ENCODE measurements around the gene DVL2.

Gene DVL2

GRCh38 chr17:7220593-7221277 is 13.6 kb downstream of the DVL2 start:
- Histone ChIP-seq H3K79me2 (ENCODE audit: control insufficient read depth, low read length) (peaks cover 23% of the 10 kb centered on the region), H3K27ac (ENCODE audit: low read depth, low read length) (peak overlapping the region; percentile 43), H3K4me3 (ENCODE audit: low read length) (peak overlapping the region; percentile 73), H3K36me3 (ENCODE audit: control insufficient read depth, low read length) (peaks cover 48% of the 10 kb centered on the region), H4K20me1 (ENCODE audit: control insufficient read depth, insufficient read depth, low read depth, low read length) (peaks cover 5% of the 10 kb centered on the region; the same call in 1 of the 2 replicates), H3K4me2 (ENCODE audit: low read length) (peak overlapping the region; percentile 82), H3K27me3 (ENCODE audit: control insufficient read depth, low read length) (no peaks in the 10 kb centered on the region), H3K4me1 (ENCODE audit: control insufficient read depth, low read length) (peaks cover 50% of the 10 kb centered on the region), H3F3A (ENCODE audit: control insufficient read depth, insufficient read depth) (peaks cover 17% of the 10 kb centered on the region), H3K9me2 (replicated peaks; ENCODE audit: control insufficient read depth, low read length) (no peaks in the 10 kb centered on the region), H3K9me3 (ENCODE audit: control insufficient read depth, insufficient read depth, low read length) (no peaks in the 10 kb centered on the region)
- TF ChIP-seq EZH2phosphoT487 (IDR thresholded peaks at IDR 0.05; ENCODE audit: borderline replicate concordance, low read length) (no peak), CTCF (IDR thresholded peaks at IDR 0.05; ENCODE audit: low read depth, low read length, poor library complexity, severe bottlenecking) (peak; percentile 58)

- Histone ChIP-seq H3F3A (ENCODE audit: control insufficient read depth, insufficient read depth) (peaks cover 17% of the 10 kb centered on the region), H3K9me3 (ENCODE audit: control insufficient read depth, insufficient read depth, low read length) (no peaks in the 10 kb centered on the region), H3K27ac (ENCODE audit: low read depth, low read length) (peak within 1 kb of the TSS; percentile 43), H3K4me3 (ENCODE audit: low read length) (peak within 1 kb of the TSS; percentile 73), H3K9me2 (replicated peaks; ENCODE audit: control insufficient read depth, low read length) (no peaks in the 10 kb centered on the region), H3K36me3 (ENCODE audit: control insufficient read depth, low read length) (peaks cover 42% of the 10 kb centered on the region), H3K79me2 (ENCODE audit: control insufficient read depth, low read length) (peaks cover 26% of the 10 kb centered on the region), H3K4me1 (ENCODE audit: control insufficient read depth, low read length) (peaks cover 56% of the 10 kb centered on the region), H3K27me3 (ENCODE audit: control insufficient read depth, low read length) (no peaks in the 10 kb centered on the region), H3K4me2 (ENCODE audit: low read length) (peak within 1 kb of the TSS; percentile 82), H4K20me1 (ENCODE audit: control insufficient read depth, insufficient read depth, low read depth, low read length) (peaks cover 5% of the 10 kb centered on the region; the same call in 1 of the 2 replicates)
- no peak for TF ChIP-seq CTCF (IDR thresholded peaks at IDR 0.05; ENCODE audit: low read depth, low read length, poor library complexity, severe bottlenecking)
- TF ChIP-seq EZH2phosphoT487 (IDR thresholded peaks at IDR 0.05; ENCODE audit: borderline replicate concordance, low read length) = no peak
Measured at GRCh38 chr17:7219812-7220592, 14.3 kb downstream of the DVL2 start, which contains the start of the genes ACADVL and DLG4. TSS of gene ACADVL (plus strand) at chr17:7219938. CDS start at chr17:7219985, 47 bp downstream. TSS of gene DLG4 (minus strand) at chr17:7219836.

- peaks cover 5% of the 10 kb centered on the region; the same call in 1 of the 2 replicates for H4K20me1 ChIP-seq (ENCODE audit: control insufficient read depth, insufficient read depth, low read depth, low read length)
- peaks cover 26% of the 10 kb centered on the region for H3K79me2 ChIP-seq (ENCODE audit: control insufficient read depth, low read length)
- no peaks in the 10 kb centered on the region for H3K27me3 ChIP-seq (ENCODE audit: control insufficient read depth, low read length)
- no peaks in the 10 kb centered on the region for H3K9me3 ChIP-seq (ENCODE audit: control insufficient read depth, insufficient read depth, low read length)
- peak overlapping the region; percentile 73 for H3K4me3 ChIP-seq (ENCODE audit: low read length)
- peaks cover 37% of the 10 kb centered on the region for H3K36me3 ChIP-seq (ENCODE audit: control insufficient read depth, low read length)
- peaks cover 17% of the 10 kb centered on the region for H3F3A ChIP-seq (ENCODE audit: control insufficient read depth, insufficient read depth)
- peaks cover 61% of the 10 kb centered on the region for H3K4me1 ChIP-seq (ENCODE audit: control insufficient read depth, low read length)
- peak overlapping the region; percentile 43 for H3K27ac ChIP-seq (ENCODE audit: low read depth, low read length)
- no peaks in the 10 kb centered on the region for H3K9me2 ChIP-seq (replicated peaks; ENCODE audit: control insufficient read depth, low read length)
- H3K4me2 ChIP-seq (ENCODE audit: low read length) = peak overlapping the region; percentile 82
- no peak for TF ChIP-seq EZH2phosphoT487 (IDR thresholded peaks at IDR 0.05; ENCODE audit: borderline replicate concordance, low read length)
- TF ChIP-seq CTCF (IDR thresholded peaks at IDR 0.05; ENCODE audit: low read depth, low read length, poor library complexity, severe bottlenecking) = no peak
Measured at GRCh38 chr17:7219229-7219811, 15.0 kb downstream of the DVL2 start.
